ENCODE results near the gene SGK2. TPM values are rescaled to one million over a fixed set of nuclear protein-coding genes. Genes with fewer than 3 reads are reported as not detected.

The SGK2 gene
- total and polyA plus RNA-seq, 2 of the 13 experiments (the other 11 are each of a cell fraction or from before 2014, with no cell fraction given), result 6.2 to 29.4 TPM

- TF ChIP-seq ZBED4 (CRISPR knock-in tag; IDR thresholded peaks at IDR 0.05; ENCODE audit: borderline replicate concordance) (no peak), CSRNP2 (CRISPR knock-in tag; conservative IDR thresholded peaks at IDR 0.05; ENCODE audit: low read depth) (no peak), MBD4 (IDR thresholded peaks at IDR 0.05; ENCODE audit: borderline replicate concordance, low read length) (no peak), ZBTB20 (CRISPR knock-in tag; IDR thresholded peaks at IDR 0.05; ENCODE audit: borderline replicate concordance, low read depth) (peak; percentile 57; the same call in 1 of the 2 replicates), ZBTB33 (CRISPR knock-in tag; IDR thresholded peaks at IDR 0.05) (no peak), ZBTB21 (CRISPR knock-in tag; IDR thresholded peaks at IDR 0.05) (no peak), ZKSCAN5 (CRISPR knock-in tag; IDR thresholded peaks at IDR 0.05) (no peak), HCFC1 (IDR thresholded peaks at IDR 0.05; ENCODE audit: low read depth, low read length) (peak; percentile 8; the same call in 1 of the 2 replicates), TRIM22 (IDR thresholded peaks at IDR 0.05) (no peak), GZF1 (CRISPR knock-in tag; IDR thresholded peaks at IDR 0.05) (no peak), ZNF512B (CRISPR knock-in tag; IDR thresholded peaks at IDR 0.05; ENCODE audit: borderline replicate concordance) (0 out of 2 replicates have a peak, but pooled peaks have one; percentile 37), MAX (IDR thresholded peaks at IDR 0.05) (peak; percentile 90), RFXANK (CRISPR knock-in tag; IDR thresholded peaks at IDR 0.05) (no peak), SNAPC2 (CRISPR knock-in tag; IDR thresholded peaks at IDR 0.05) (0 out of 2 replicates have a peak, but pooled peaks have one; percentile 21), MTERF4 (CRISPR knock-in tag; IDR thresholded peaks at IDR 0.05) (peak; percentile 94; the same call in 1 of the 2 replicates), ZNF879 (CRISPR knock-in tag; IDR thresholded peaks at IDR 0.05) (no peak)
Measured at GRCh38 chr20:43513931-43514647, 44.7 kb upstream of the SGK2 start (continued).

Measured in HepG2 (cell line).